AG10803 (cell line): ENCODE measurements around the gene RMDN2.
"Not testable (repeated sequence)": the region's sequence is repeated elsewhere in the genome, so short reads cannot be mapped to it uniquely, and the experiment has no call there.

Source experiments
- DNase-seq: peaks from one replicate; pipeline ENCODE4 v3.0.0; 2010; ENCODE audit warnings: low read depth
- H3K4me3 ChIP-seq: 2 replicates; pipeline ENCODE4 v1.5.1; 2011; ENCODE audit warnings: mild to moderate bottlenecking, low read length, control low read depth
- CTCF ChIP-seq: conservative IDR thresholded peaks from 2 replicates; pipeline ENCODE4 v1.5.1; 2011; ENCODE audit warnings: mild to moderate bottlenecking, low read length, control low read depth, inconsistent platforms

RMDN2 gene

GRCh38 chr2:38017836-38018235, 92.7 kb downstream of the RMDN2 start:
- DNase-seq: no peak
- H3K4me3 ChIP-seq: no peak overlapping the region
- no peak for TF ChIP-seq CTCF

- H3K4me3 ChIP-seq, DNase-seq: not testable (repeated sequence)
These were observed 95.4 kb downstream of the RMDN2 start for GRCh38 chr2:38020359-38021069.

GRCh38 chr2:38021589-38021988, 96.5 kb downstream of the RMDN2 start:
- no peak overlapping the region for H3K4me3 ChIP-seq
- TF ChIP-seq CTCF: no peak
- no peak for DNase-seq

GRCh38 chr2:38026846-38027245, 101.8 kb downstream of the RMDN2 start:
- no peak overlapping the region for H3K4me3 ChIP-seq
- TF ChIP-seq CTCF: no peak
- DNase-seq: no peak

GRCh38 chr2:38028829-38029228, 103.7 kb downstream of the RMDN2 start:
- DNase-seq: no peak
- TF ChIP-seq CTCF: no peak
- no peak overlapping the region for H3K4me3 ChIP-seq

GRCh38 chr2:38029512-38029911, 104.4 kb downstream of the RMDN2 start:
- no peak for DNase-seq
- TF ChIP-seq CTCF: no peak
- H3K4me3 ChIP-seq: no peak overlapping the region

- no peak overlapping the region for H3K4me3 ChIP-seq
These were observed 105.7 kb downstream of the RMDN2 start for GRCh38 chr2:38030635-38031355.

More at GRCh38 chr2:38030635-38031355, 105.7 kb downstream of the RMDN2 start:
- no peak for DNase-seq
- TF ChIP-seq CTCF: no peak
